Kasumi-1 (cell line): ENCODE measurements around the gene TMEM258.

ENCODE experiments used
- DNase-seq, 2 experiments: peaks; one replicate each; lab custom pipeline; 2025; lab: John Stamatoyannopoulos, UW

Gene TMEM258

GRCh38 chr11:61792310-61793082 lies at the start of gene TMEM258, which contains the start of gene FEN1:
TMEM258 (minus strand) TSS chr11:61792599; CDS start chr11:61792558, 41 bp downstream.
FEN1 (plus strand) TSS chr11:61792911; CDS start chr11:61795362, 2,451 bp downstream.
- DNase-seq = peak; percentile 91 to 92

- DNase-seq = no peak
Observed at GRCh38 chr11:61841636-61842527, 49.5 kb upstream of the TMEM258 start.

- DNase-seq = no peak
Observed at GRCh38 chr11:61840371-61840770, 48.0 kb upstream of the TMEM258 start.

DNA sequence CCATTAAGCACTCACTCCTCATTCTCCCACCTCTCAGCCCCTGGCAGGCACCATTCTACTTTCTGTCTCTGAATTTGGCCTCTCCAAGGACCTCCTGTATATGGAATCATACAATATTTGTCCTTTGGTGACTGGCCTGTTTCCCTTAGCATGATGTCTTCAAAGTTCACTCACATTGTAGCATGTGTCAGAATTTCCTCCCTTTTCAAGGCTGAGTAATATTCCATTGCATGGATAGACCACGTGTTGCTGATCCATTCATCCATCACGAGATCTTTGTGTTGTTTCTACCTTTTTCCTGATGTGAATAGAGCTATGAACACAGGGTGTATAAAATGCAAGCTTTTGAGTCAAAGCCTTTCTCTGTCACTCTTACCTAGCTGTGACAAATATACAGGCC lies 47.3 kb upstream of the TMEM258 start:
- no peak for DNase-seq

DNA sequence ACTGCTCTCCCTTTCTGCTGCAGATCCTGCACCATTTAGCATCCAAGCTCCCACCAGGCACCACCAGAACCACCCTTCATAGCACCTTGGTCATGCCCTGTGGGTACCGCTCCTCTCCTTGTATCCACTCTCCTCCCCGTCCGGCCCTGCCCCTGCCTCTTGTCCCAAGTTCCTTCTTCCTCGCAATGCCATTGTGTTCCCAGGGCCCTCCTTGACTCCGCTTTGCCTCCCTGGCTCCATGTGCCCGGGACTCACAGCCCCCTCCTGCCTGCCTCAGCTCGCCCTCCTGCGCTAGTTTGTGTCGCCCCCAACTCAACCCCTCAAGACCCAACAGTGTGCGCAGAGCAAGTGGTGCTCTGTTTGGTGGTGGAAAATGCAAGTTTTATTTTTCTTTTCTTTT lies 46.5 kb upstream of the TMEM258 start:
- DNase-seq = no peak

DNA sequence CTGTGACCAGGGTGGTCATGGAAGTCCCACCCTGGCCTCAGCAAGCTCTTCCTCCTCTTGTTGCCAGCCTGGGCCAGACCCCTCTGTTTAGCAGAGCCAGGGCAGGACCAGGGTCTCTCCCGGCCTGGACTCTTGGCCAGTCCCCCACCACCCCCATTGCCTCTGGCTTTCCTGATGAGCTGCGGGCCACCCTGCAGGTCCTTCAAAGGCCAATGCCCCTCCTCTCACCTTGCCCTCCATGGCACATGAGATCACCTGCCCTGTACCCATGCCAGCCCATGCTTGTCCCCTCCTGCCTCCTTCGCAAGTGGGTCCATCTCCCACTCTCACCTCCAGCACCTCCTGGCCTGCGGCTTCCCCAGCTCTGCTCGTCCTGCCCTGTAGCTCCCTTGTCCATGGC lies 46.1 kb upstream of the TMEM258 start:
- DNase-seq = no peak

- no peak for DNase-seq
Observed at GRCh38 chr11:61837411-61838005, 45.1 kb upstream of the TMEM258 start.

- no peak for DNase-seq
Observed at GRCh38 chr11:61836193-61836592, 43.8 kb upstream of the TMEM258 start.

- peak; percentile 98 for DNase-seq
Observed at GRCh38 chr11:61834278-61835048, 42.1 kb upstream of the TMEM258 start.

DNA sequence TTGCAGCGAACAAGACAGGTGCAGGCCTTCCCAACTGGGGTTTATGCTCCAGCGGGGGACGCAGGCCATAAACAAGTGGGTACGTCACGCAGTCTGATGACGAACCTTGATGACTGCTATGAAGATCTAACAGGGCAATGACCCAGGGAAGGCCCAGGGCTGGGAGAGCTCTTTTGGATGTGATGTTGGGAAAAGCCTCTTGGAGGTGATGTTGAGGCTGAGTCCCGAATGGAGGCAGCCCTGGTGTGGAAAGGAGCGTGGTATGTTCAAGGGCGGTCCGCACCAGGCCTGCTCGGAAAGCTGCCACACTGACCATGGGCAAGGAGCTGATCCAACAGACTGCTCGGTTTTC lies 41.5 kb upstream of the TMEM258 start:
- DNase-seq = no peak

GRCh38 chr11:61833471-61833870 lies 41.1 kb upstream of the TMEM258 start:
- DNase-seq = no peak

DNA sequence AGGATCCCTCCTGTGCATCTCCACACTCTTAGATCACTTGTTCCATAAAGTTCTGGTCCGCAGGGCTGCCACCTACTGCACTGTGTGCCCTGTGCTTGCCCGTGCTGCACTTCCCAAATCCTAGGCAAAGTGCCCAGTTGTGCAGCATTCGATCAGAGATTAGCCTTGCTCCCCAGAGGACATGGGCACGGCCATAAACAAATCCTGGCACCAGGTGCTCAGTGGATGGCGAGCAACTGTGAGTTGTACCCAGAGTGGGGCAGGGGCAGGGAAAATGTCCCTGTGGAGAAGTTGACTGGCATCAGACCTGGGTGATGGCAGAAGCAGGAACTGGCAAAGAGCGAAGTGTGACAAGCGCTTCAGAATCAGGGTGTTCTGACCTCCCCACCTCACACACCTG lies 40.4 kb upstream of the TMEM258 start:
- DNase-seq = no peak

DNA sequence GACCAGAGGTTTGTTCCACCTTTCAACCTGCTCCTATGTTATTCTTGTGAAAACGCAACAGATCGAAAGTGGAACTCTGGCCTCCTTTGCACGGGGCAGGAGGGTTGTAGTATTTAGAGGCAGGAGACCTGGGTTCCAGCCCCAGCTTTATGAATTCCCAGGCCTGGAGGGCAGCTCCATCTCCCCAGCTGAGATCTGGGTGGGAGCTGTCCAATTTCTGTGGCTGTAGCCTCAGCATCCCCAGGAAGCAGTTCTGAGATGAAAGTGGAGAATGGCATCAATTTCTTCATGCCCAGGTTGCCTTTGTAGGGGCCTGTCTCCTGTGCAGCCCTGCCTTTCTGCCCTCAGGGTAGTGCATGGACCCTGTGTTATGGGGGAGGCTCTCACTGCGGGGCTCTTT lies 39.8 kb upstream of the TMEM258 start:
- no peak for DNase-seq

DNA sequence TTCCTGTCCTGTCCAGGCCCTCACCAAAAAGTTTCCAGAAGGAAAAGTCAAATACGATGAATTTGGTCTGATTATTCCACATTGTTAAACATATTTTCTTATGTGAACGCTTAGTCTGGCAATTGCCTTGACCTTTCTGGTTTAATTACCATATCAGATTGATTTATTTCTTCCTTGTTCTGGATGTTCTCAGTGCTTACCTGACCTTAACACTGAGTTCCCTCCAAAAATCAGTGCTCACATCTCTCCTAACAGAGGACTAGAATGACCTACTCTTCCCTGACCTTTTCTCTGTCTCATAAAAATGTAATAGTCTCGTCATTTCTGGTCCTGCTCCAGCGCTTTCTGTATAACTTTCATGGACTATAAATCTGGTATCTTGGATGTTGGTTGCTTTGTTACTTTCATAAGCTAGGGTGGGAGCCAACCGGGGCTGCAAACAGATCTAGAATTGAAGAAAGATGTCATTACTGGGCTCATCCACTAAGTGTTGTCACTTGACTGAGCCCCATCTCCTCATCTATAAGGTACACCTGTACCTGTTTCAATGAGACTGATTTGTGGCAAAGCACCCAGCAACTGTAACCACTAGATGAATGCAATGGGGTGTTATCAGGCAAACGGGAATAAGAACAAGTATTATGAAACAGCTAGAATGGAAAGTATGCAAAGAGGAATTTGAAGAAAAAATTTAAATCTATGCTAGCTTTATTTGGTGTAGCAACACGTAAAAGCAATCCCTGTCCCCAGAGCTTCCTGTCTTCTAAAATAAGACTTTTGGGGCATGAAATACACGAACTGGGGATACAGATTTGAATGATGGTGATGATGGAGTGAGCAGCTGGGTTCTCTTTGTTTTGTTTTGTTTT lies 38.1 kb upstream of the TMEM258 start:
- no peak for DNase-seq

DNA sequence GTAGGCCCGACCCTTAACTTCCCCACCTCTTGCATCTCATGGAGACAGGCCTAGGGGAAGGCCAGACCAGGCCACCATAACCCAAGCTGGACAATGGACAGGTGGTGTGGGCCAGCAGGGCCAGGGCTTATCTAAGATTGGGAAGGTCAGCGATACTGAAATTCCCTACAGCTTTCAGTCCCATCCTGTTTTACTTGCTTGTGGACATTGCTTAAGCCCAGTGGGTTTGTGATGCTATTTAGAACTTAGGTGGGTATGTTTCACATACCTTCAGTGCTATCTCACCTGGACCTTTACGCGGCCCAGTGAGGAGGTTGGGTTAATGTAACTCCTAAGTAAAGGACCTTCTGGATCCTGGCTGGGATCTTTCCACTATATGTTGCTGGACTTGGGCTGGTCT lies 37.4 kb upstream of the TMEM258 start:
- no peak for DNase-seq

GRCh38 chr11:61828629-61829407 lies 36.4 kb upstream of the TMEM258 start:
- DNase-seq = peak; percentile 33 to 40

GRCh38 chr11:61828379-61828628 lies 35.9 kb upstream of the TMEM258 start:
- DNase-seq = no peak

DNA sequence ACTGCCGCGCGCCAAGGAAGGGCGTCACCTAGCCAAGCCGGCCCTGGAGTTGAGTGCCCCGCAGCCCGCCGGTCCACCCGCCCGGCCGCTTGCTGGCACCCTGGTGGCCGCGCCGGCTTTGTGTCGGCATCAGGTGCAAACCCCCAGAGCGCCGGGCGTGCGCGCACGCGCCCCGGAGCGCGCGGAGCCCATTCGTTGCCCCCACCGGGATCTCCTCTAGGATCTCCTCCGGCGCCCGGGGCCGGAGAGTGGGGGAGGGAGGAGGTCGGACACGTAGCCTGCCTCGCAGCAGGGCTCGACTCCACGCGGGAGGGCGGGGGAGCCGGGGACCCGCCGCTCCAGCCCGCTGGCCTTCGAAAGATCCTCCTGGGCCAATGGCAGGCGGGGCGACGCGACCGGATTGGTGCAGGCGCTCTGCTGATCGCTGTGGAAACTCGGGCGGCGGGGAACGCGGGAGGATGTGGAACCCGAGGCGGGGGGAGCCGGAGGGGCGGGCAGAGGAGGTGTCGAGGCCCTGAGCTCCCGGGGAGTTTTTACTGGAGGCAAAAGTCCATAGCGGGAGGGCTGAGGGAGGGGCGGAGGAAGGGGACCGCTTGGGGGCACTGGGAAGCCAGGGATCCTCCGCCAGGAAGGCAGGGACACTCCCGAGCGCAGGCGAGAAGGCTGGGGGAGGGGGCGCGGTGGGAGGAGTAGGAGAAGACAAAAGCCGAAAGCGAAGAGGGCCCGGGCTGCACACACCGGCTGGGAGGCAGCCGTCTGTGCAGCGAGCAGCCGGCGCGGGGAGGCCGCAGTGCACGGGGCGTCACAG lies 35.4 kb upstream of the TMEM258 start, which contains the start of gene FADS2:
FADS2 (plus strand) TSS at position 730 of the 808 bp plus-strand sequence. CDS start 91 bp downstream, outside the sequence.
- peak; percentile 88 to 92 for DNase-seq

DNA sequence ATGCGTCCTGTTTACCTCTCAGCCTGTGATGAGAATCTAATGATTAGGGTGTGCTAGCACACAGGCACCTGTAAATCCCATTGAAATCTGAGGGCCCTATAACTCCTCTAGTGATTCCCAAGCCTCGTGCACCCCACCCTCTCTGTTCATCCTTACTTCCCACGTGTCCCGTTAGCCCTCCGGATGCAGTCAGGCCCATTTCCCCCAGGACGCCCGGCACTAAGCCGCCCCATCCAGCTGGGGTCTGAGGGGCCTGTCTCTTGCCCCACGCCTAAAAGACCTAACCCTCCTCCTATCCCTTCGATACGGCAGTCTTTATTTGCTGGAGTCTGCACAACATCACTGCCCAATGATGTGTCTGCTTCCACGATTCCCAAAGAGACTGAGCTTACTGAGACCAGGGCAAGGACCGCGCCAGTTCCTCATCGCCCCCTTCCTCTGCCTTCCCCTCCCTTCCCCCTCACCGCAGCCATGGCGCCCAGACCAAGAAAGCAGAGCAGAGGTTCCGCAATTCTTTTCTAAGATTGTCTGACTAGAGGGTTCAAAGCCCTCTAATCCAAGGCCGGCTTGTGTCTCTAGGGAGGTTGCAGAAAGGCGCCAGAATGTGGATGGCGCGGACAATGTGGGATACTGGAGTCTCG lies 34.7 kb upstream of the TMEM258 start:
- DNase-seq = peak; percentile 58 to 67
